Common myeloid progenitor, CD34-positive (primary cell): ENCODE data around the gene PGA3.

Source experiments
- CTCF ChIA-PET: fragments of 350-600 bp; sonication (Branson Sonifier 250); formaldehyde crosslinking; loops from one replicate; lab custom pipeline; 2021; ENCODE audit warnings: antibody characterized with exemption; lab: Charles Lee
- POLR2A ChIA-PET: fragments of 350-600 bp; sonication (Branson Sonifier 250); formaldehyde crosslinking; loops from one replicate; lab custom pipeline; 2021; ENCODE audit warnings: antibody characterized with exemption; lab: Charles Lee
- DNase-seq, 3 donors: peaks; one replicate each; pipeline versions ENCODE4 v3.0.0 to v3.0.0-alpha.2; 2013
- H3K27ac ChIP-seq, 2 experiments: 1 replicate in 1 of 2; 2 replicates in 1 of 2; pipeline ENCODE4 v1.7.0; 2013; ENCODE audit warnings: inconsistent platforms in 2 of 2, low read length in 2 of 2, mild to moderate bottlenecking in 2 of 2, low read depth in 1 of 2, moderate library complexity in 1 of 2; ENCODE audit not compliant: severe bottlenecking in 2 of 2, insufficient read depth in 1 of 2, poor library complexity in 1 of 2
- H3K27me3 ChIP-seq, 5 experiments: replicated peaks in 2 of 5; 1 replicate in 3 of 5; 2 replicates in 2 of 5; pipeline versions ENCODE4 v1.6.1 to v1.7.0; 2013; ENCODE audit warnings: low read length in 4 of 5, mild to moderate bottlenecking in 2 of 5, moderate library complexity in 2 of 5, inconsistent platforms in 1 of 5; ENCODE audit not compliant: insufficient read depth in 5 of 5, control insufficient read depth in 4 of 5
- H3K36me3 ChIP-seq, 4 experiments: 1 replicate in 2 of 4; 2 replicates in 2 of 4; pipeline versions ENCODE4 v1.6.1 to v1.7.0; 2013; ENCODE audit warnings: low read length in 3 of 4, control low read depth in 1 of 4, mild to moderate bottlenecking in 1 of 4; ENCODE audit not compliant: control insufficient read depth in 4 of 4, insufficient read depth in 4 of 4
- H3K4me1 ChIP-seq, 4 experiments: 1 replicate in 3 of 4; 2 replicates in 1 of 4; pipeline versions ENCODE4 v1.6.1 to v1.7.1; 2013; ENCODE audit warnings: low read length in 3 of 4, mild to moderate bottlenecking in 3 of 4, control low read depth in 1 of 4, inconsistent platforms in 1 of 4, moderate library complexity in 1 of 4; ENCODE audit not compliant: control insufficient read depth in 4 of 4, insufficient read depth in 4 of 4; ENCODE audit errors: control extremely low read depth in 1 of 4
- H3K4me3 ChIP-seq, 7 experiments: 1 replicate in 4 of 7; 2 replicates in 3 of 7; pipeline versions ENCODE4 v1.5.1 to v1.7.0; 2013; ENCODE audit warnings: mild to moderate bottlenecking in 7 of 7, low read length in 6 of 7, moderate library complexity in 6 of 7, inconsistent platforms in 2 of 7, low read depth in 2 of 7, control low read depth in 1 of 7; ENCODE audit not compliant: insufficient read depth in 4 of 7, control insufficient read depth in 1 of 7; ENCODE audit errors: extremely low read depth in 1 of 7
- H3K9me3 ChIP-seq, 5 experiments: 1 replicate in 4 of 5; 2 replicates in 1 of 5; pipeline versions ENCODE4 v1.6.1 to v1.7.1; 2013; ENCODE audit warnings: low read length in 4 of 5, mild to moderate bottlenecking in 2 of 5, inconsistent platforms in 1 of 5, low read depth in 1 of 5, moderate library complexity in 1 of 5; ENCODE audit not compliant: control insufficient read depth in 4 of 5, insufficient read depth in 2 of 5; ENCODE audit errors: control extremely low read depth in 1 of 5
- WGBS: methylation state at CpG from one replicate; pipeline ENCODE4 v1.1.5; 2013; ENCODE audit not compliant: insufficient coverage; 5-methylcytosine and 5-hydroxymethylcytosine counted together

PGA3 gene

GRCh38 chr11:61193596-61193995 is 9.7 kb upstream of the PGA3 start:
- DNase-seq = no peak
- Histone ChIP-seq H3K9me3 (peaks cover 0 to 4% (median under 1%) of the 10 kb centered on the region in 5 experiments), H3K4me1 (no peaks in the 10 kb centered on the region), H3K4me3 (no peak overlapping the region), H3K27ac (no peak overlapping the region), H3K36me3 (no peaks in the 10 kb centered on the region), H3K27me3 (peaks cover 0 to 2% (median 0%) of the 10 kb centered on the region in 5 experiments)
- ChIA-PET POLR2A (no interaction called here), CTCF (no interaction called here)
- WGBS = 70% methylated on average over 12 of the region's 12 CpGs

- no peak for DNase-seq
- Histone ChIP-seq H3K36me3 (no peaks in the 10 kb centered on the region), H3K27me3 (peaks cover 0 to 2% (median 0%) of the 10 kb centered on the region in 5 experiments), H3K4me1 (no peaks in the 10 kb centered on the region), H3K27ac (no peak overlapping the region), H3K9me3 (peaks cover 0 to 4% (median 3%) of the 10 kb centered on the region in 5 experiments), H3K4me3 (no peak overlapping the region)
- ChIA-PET POLR2A (no interaction called here), CTCF (no interaction called here)
- 87% methylated on average over 5 of the region's 12 CpGs for WGBS
These were observed 9.1 kb upstream of the PGA3 start for GRCh38 chr11:61194169-61194671.

- H3K36me3 ChIP-seq = no peaks in the 10 kb centered on the region
- H3K4me1 ChIP-seq = no peaks in the 10 kb centered on the region
- H3K9me3 ChIP-seq = peaks cover 0 to 4% (median 3%) of the 10 kb centered on the region in 5 experiments
- 98% methylated on average over 7 of the region's 7 CpGs for WGBS
- CTCF ChIA-PET = no interaction called here
- peaks cover 0 to 2% (median 0%) of the 10 kb centered on the region in 5 experiments for H3K27me3 ChIP-seq
- POLR2A ChIA-PET = no interaction called here
- H3K4me3 ChIP-seq = no peak overlapping the region
- no peak for DNase-seq
- H3K27ac ChIP-seq = no peak overlapping the region
These were observed 8.2 kb upstream of the PGA3 start for GRCh38 chr11:61194981-61195695.

GRCh38 chr11:61195719-61196118 is 7.6 kb upstream of the PGA3 start:
- ChIA-PET POLR2A (no interaction called here), CTCF (no interaction called here)

GRCh38 chr11:61198361-61198760 is 5.0 kb upstream of the PGA3 start:
- peaks cover 0 to 4% (median 0%) of the 10 kb centered on the region in 5 experiments for H3K9me3 ChIP-seq
- no peak for DNase-seq
- CTCF ChIA-PET = interaction anchor here (1.4 kb wide), 1 partner anchor 236 kb away, joined by 3 read pairs; no protein-coding TSS in a partner anchor
- H3K27me3 ChIP-seq = peaks cover 0 to 2% (median 0%) of the 10 kb centered on the region in 5 experiments
- WGBS = 93% methylated on average over 6 of the region's 6 CpGs
- no peaks in the 10 kb centered on the region for H3K4me1 ChIP-seq
- no peak overlapping the region for H3K27ac ChIP-seq
- no peak overlapping the region for H3K4me3 ChIP-seq
- no peaks in the 10 kb centered on the region for H3K36me3 ChIP-seq
- POLR2A ChIA-PET = no interaction called here

More at GRCh38 chr11:61195719-61196118, 7.6 kb upstream of the PGA3 start:
- Histone ChIP-seq H3K4me1 (no peaks in the 10 kb centered on the region), H3K9me3 (peaks cover 0 to 4% (median 3%) of the 10 kb centered on the region in 5 experiments), H3K36me3 (no peaks in the 10 kb centered on the region), H3K27ac (no peak overlapping the region), H3K4me3 (no peak overlapping the region), H3K27me3 (peaks cover 0 to 2% (median 0%) of the 10 kb centered on the region in 5 experiments)
- DNase-seq = no peak
- WGBS = 98% methylated on average over 7 of the region's 7 CpGs

GRCh38 chr11:61198948-61199523 is 4.3 kb upstream of the PGA3 start:
- no peak for DNase-seq
- H3K9me3 ChIP-seq = peaks cover 0 to 4% (median 0%) of the 10 kb centered on the region in 5 experiments
- peaks cover 0 to 2% (median 0%) of the 10 kb centered on the region in 5 experiments for H3K27me3 ChIP-seq
- CTCF ChIA-PET = no interaction called here
- 95% methylated on average over 3 of the region's 4 CpGs for WGBS
- POLR2A ChIA-PET = no interaction called here
- H3K4me3 ChIP-seq = no peak overlapping the region
- no peaks in the 10 kb centered on the region for H3K36me3 ChIP-seq
- no peak overlapping the region for H3K27ac ChIP-seq
- no peaks in the 10 kb centered on the region for H3K4me1 ChIP-seq

- Histone ChIP-seq H3K4me1 (no peaks in the 10 kb centered on the region), H3K4me3 (no peak overlapping the region), H3K9me3 (peaks cover 0 to 4% (median 0%) of the 10 kb centered on the region in 5 experiments), H3K36me3 (no peaks in the 10 kb centered on the region), H3K27me3 (peaks cover 0 to 2% (median 0%) of the 10 kb centered on the region in 5 experiments), H3K27ac (no peak overlapping the region)
- 93% methylated on average over 9 of the region's 14 CpGs for WGBS
- CTCF ChIA-PET = interaction anchor here (1.4 kb wide), 1 partner anchor 200 kb away, joined by 3 read pairs; no protein-coding TSS in a partner anchor
- DNase-seq = no peak
- POLR2A ChIA-PET = no interaction called here
These were observed 1.8 kb upstream of the PGA3 start for GRCh38 chr11:61201476-61201875.
